Esophagus muscularis mucosa (tissue), 4 donors: ENCODE measurements around the gene LENG1. TPM values are rescaled to one million over a fixed set of nuclear protein-coding genes. Genes with fewer than 3 reads are reported as not detected.

Experiments used
- DNase-seq: peaks from one replicate; pipeline ENCODE4 v3.0.0-alpha.2; 2017; ENCODE audit errors: extremely low spot score
- H3K27ac ChIP-seq, 4 donors: fragments of 200-600 bp; sonication (generic); replicated peaks in 1 of 4; 1 replicate in 3 of 4; 2 replicates in 1 of 4; pipeline ENCODE4 v1.5.1; 2016 to 2019; ENCODE audit warnings: mild to moderate bottlenecking in 1 of 4
- H3K27me3 ChIP-seq, 4 donors: fragments of 200-600 bp; sonication (generic); one replicate each; pipeline versions ENCODE4 v1.5.1 to v1.6.0; 2016 to 2019
- H3K36me3 ChIP-seq, 4 donors: fragments of 200-600 bp; sonication (generic); one replicate each; pipeline ENCODE4 v1.5.1; 2016 to 2019
- H3K4me1 ChIP-seq, 4 donors: fragments of 200-600 bp; sonication (generic); one replicate each; pipeline ENCODE4 v1.5.1; 2016 to 2019
- H3K4me3 ChIP-seq, 4 donors: fragments of 200-600 bp; sonication (generic); 1 replicate in 2 of 4; 2 replicates in 2 of 4; pipeline ENCODE4 v1.5.1; 2016 to 2019; ENCODE audit warnings: mild to moderate bottlenecking in 4 of 4, moderate library complexity in 1 of 4
- H3K9me3 ChIP-seq, 4 donors: fragments of 200-600 bp; sonication (generic); 1 replicate in 3 of 4; 2 replicates in 1 of 4; pipeline ENCODE4 v1.5.1; 2016 to 2019
- CTCF ChIP-seq, 3 experiments: fragments of 200-600 bp in 2 of 3; fragments of 450-650 bp in 1 of 3; sonication (generic) in 2 of 3; IDR thresholded peaks; one replicate each; pipeline ENCODE4 v1.5.1; 2017 to 2019; ENCODE audit warnings: antibody characterized with exemption in 3 of 3, mild to moderate bottlenecking in 2 of 3, moderate library complexity in 1 of 3
- EP300 ChIP-seq: sonication (generic); formaldehyde crosslinking; IDR thresholded peaks from one replicate; pipeline ENCODE4 v1.6.1; 2017; ENCODE audit warnings: antibody characterized with exemption
- POLR2A ChIP-seq: fragments of 450-650 bp; IDR thresholded peaks from one replicate; pipeline ENCODE4 v1.6.1; 2017; ENCODE audit warnings: antibody characterized with exemption, moderate library complexity, mild to moderate bottlenecking, low read depth
- POLR2AphosphoS5 ChIP-seq, 2 donors: sonication (generic); formaldehyde crosslinking; IDR thresholded peaks; one replicate each; pipeline ENCODE4 v1.6.1; 2017; ENCODE audit warnings: antibody characterized with exemption in 2 of 2
- WGBS: methylation state at CpG from one replicate; pipeline ENCODE4 v1.1.5; 2018; 5-methylcytosine and 5-hydroxymethylcytosine counted together
- intact Hi-C: fragments of 100-400 bp; cut with DNase I; formaldehyde crosslinking; loops from one replicate; pipeline ENCODE4 v1.15.1; 2023
- total RNA-seq, 4 donors: library from RNA; depleted of rRNA; stranded (reverse); fragments of >200 nt; gene quantifications; one replicate each; pipeline versions ENCODE4 v1.1.0 to v1.2.1, GENCODE V29; 2016

The LENG1 gene
- total RNA-seq, 4 donors from 2014 or later = 10.0 to 12.7 (median 11.5) TPM

DNA sequence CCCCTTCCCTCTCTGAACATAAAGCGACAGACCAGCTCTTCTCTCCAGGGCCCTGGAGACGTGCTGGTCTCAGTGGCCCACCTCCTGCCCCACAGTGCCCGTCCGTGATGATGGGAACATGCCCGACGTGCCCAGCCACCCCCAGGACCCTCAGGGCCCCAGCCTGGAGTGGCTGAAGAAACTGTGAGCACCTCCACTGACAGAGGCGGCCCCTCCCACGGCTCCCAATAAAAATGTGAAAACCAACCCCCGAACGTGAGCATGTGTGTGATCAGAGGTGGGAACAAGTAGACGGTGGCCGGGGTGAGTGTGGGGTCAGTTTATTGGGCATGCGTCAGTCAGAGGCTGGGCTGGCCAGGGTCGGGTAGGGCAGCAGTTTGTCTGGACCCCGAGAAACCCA, 52.8 kb downstream of the LENG1 start:
- 76% methylated on average over 13 of the region's 15 CpGs for WGBS
- Histone ChIP-seq H3K27me3 (no peaks in the 10 kb centered on the region), H3K36me3 (peaks cover 33 to 69% (median 59%) of the 10 kb centered on the region in 4 donors), H3K27ac (no peak overlapping the region), H3K4me3 (no peak overlapping the region), H3K9me3 (no peaks in the 10 kb centered on the region), H3K4me1 (peaks cover 7 to 34% (median 24%) of the 10 kb centered on the region in 4 donors)
- TF ChIP-seq POLR2A = no peak
- no peak for TF ChIP-seq CTCF (IDR thresholded peaks at IDR 0.05)
- no peak for TF ChIP-seq EP300
- TF ChIP-seq POLR2AphosphoS5 (IDR thresholded peaks at IDR 0.05) = no peak
- no peak for DNase-seq
- intact Hi-C loops = loop anchor here (10.0 kb wide), 1 partner anchor 232 kb away; no protein-coding TSS in a partner anchor

GRCh38 chr19:54105796-54106195, 53.7 kb downstream of the LENG1 start:
- no peaks in the 10 kb centered on the region for H3K27me3 ChIP-seq
- peaks cover 7 to 34% (median 24%) of the 10 kb centered on the region in 4 donors for H3K4me1 ChIP-seq
- H3K36me3 ChIP-seq = peaks cover 33 to 61% (median 54%) of the 10 kb centered on the region in 4 donors
- TF ChIP-seq EP300 (no peak), POLR2AphosphoS5 (IDR thresholded peaks at IDR 0.05) (no peak), CTCF (IDR thresholded peaks at IDR 0.05) (no peak), POLR2A (no peak)
- DNase-seq = no peak
- intact Hi-C loops = loop anchor here (10.0 kb wide), 1 partner anchor 231 kb away; no protein-coding TSS in a partner anchor
- H3K9me3 ChIP-seq = no peaks in the 10 kb centered on the region
- no peak overlapping the region for H3K4me3 ChIP-seq
- 91% methylated on average over 10 of the region's 10 CpGs for WGBS
- no peak overlapping the region for H3K27ac ChIP-seq

Other genes with a start within 250 kb of the LENG1 start
- gene CACNG8, start 196.8 kb downstream of the LENG1 start, total RNA-seq = under 1 TPM in 1 of 4 donors, not detected in 3; 0.06 TPM
- not detected for gene CACNG6, start 168.1 kb downstream of the LENG1 start, total RNA-seq
- gene VSTM1, start 95.8 kb downstream of the LENG1 start, total RNA-seq = under 1 TPM in 1 of 4 donors, not detected in 3; 0.33 TPM
- not detected for gene TARM1, start 78.4 kb downstream of the LENG1 start, total RNA-seq
- 1 to 10 TPM in 3 of 4 donors, under 1 TPM in 1; 0.29 to 5.0 (median 1.6) TPM for gene OSCAR, start 58.9 kb downstream of the LENG1 start, total RNA-seq
- gene NDUFA3, start 56.9 kb downstream of the LENG1 start, total RNA-seq = 10 to 100 TPM in 3 of 4 donors, 1 to 10 TPM in 1; 9.1 to 50.9 (median 26.4) TPM
- gene TFPT, start 44.1 kb downstream of the LENG1 start, total RNA-seq = 10 to 100 TPM; 10.8 to 26.6 (median 19.8) TPM
- 10 to 100 TPM; 44.9 to 64.3 (median 56.0) TPM for gene PRPF31, start 44.0 kb downstream of the LENG1 start, total RNA-seq
- 10 to 100 TPM; 15.1 to 25.3 (median 21.1) TPM for gene CNOT3, start 22.0 kb downstream of the LENG1 start, total RNA-seq
- under 1 TPM in 3 of 4 donors, not detected in 1; 0.26 to 0.98 (median 0.33) TPM for gene TMC4, start 13.4 kb upstream of the LENG1 start, total RNA-seq
- gene MBOAT7, start 29.9 kb upstream of the LENG1 start, total RNA-seq = 10 to 100 TPM; 40.3 to 83.2 (median 59.4) TPM
- gene TSEN34, start 31.6 kb upstream of the LENG1 start, total RNA-seq = 100 to 1,000 TPM in 1 of 4 donors, 10 to 100 TPM in 3; 49.4 to 103 (median 86.8) TPM
- 1,000 to 10,000 TPM; 1,410 to 2,465 (median 1,750) TPM for gene RPS9, start 41.1 kb upstream of the LENG1 start, total RNA-seq
- gene LILRB3, start 63.3 kb upstream of the LENG1 start, total RNA-seq = 10 to 100 TPM in 2 of 4 donors, 1 to 10 TPM in 2; 9.1 to 36.1 (median 11.3) TPM
- 1 to 10 TPM in 3 of 4 donors, under 1 TPM in 1; 0.86 to 2.9 (median 2.6) TPM for gene LILRA6, start 83.1 kb upstream of the LENG1 start, total RNA-seq
- 10 to 100 TPM; 16.6 to 26.6 (median 21.4) TPM for gene LILRB5, start 97.6 kb upstream of the LENG1 start, total RNA-seq
- gene LILRB2, start 121.4 kb upstream of the LENG1 start, total RNA-seq = 1 to 10 TPM; 2.1 to 5.6 (median 2.6) TPM
- 10 to 100 TPM in 1 of 4 donors, 1 to 10 TPM in 3; 1.5 to 12.1 (median 2.7) TPM for gene LILRA5, start 153.4 kb upstream of the LENG1 start, total RNA-seq
- gene LILRA4, start 179.4 kb upstream of the LENG1 start, total RNA-seq = not detected
- gene LAIR1, start 205.2 kb upstream of the LENG1 start, total RNA-seq = 10 to 100 TPM in 3 of 4 donors, 1 to 10 TPM in 1; 7.6 to 23.4 (median 13.0) TPM